ENCODE results near the gene MRGPRG. TPM values are rescaled to one million over a fixed set of nuclear protein-coding genes. Genes with fewer than 3 reads are reported as not detected.

MRGPRG gene
- polyA plus RNA-seq, 1 donor (not counting 4 experiments of a cell fraction or from before 2014, with no cell fraction given): not detected

GRCh38 chr11:3243880-3244279 lies 25.3 kb upstream of the MRGPRG start:
- Histone ChIP-seq H3K27ac (ENCODE audit: control insufficient read depth, insufficient read depth, low read length) (no peak overlapping the region), H3K9me1 (ENCODE audit: control insufficient read depth, extremely low read depth, insufficient read depth, low read length) (no peaks in the 10 kb centered on the region), H3K9me3 (ENCODE audit: control insufficient read depth, low read depth, low read length) (no peaks in the 10 kb centered on the region), H3K79me2 (ENCODE audit: control insufficient read depth, insufficient read depth, low read length) (no peaks in the 10 kb centered on the region), H4K20me1 (ENCODE audit: control insufficient read depth, extremely low read depth, insufficient read depth, low read length) (no peaks in the 10 kb centered on the region), H3K4me2 (ENCODE audit: control insufficient read depth, extremely low read depth, insufficient read depth, low read depth, low read length) (no peak overlapping the region), H3K27me3 (ENCODE audit: control insufficient read depth, extremely low read depth, insufficient read depth, low read length) (no peaks in the 10 kb centered on the region), H3K4me3 (ENCODE audit: control insufficient read depth in 2 of 3, extremely low read depth in 1 of 3, insufficient read depth in 2 of 3, low read depth in 1 of 3, low read length in 3 of 3) (no peak overlapping the region), H2AFZ (ENCODE audit: control insufficient read depth, low read length) (no peak overlapping the region), H3K4me1 (ENCODE audit: control insufficient read depth, extremely low read depth, insufficient read depth, low read length) (no peaks in the 10 kb centered on the region), H3K9ac (ENCODE audit: control insufficient read depth, extremely low read depth, insufficient read depth, low read length) (no peak overlapping the region), H3K36me3 (ENCODE audit: control insufficient read depth in 2 of 2, extremely low read depth in 1 of 2, insufficient read depth in 2 of 2, low read length in 2 of 2) (no peaks in the 10 kb centered on the region)
- dilution Hi-C loops (cut with MboI; ENCODE audit: extremely low pct_ligation_motif_present, low sequenced_read_pairs): no loop called here
- FAIRE-seq (no peak), DNase-seq (ENCODE audit: low read depth, low spot score) (no peak)
- TF ChIP-seq CTCF (optimal IDR thresholded peaks at IDR 0.05 in 1 of 3, IDR thresholded peaks at IDR 0.05 in 1 of 3, conservative IDR thresholded peaks at IDR 0.05 in 1 of 3; ENCODE audit: extremely low read depth in 1 of 3, insufficient read depth in 2 of 3, low read length in 3 of 3) (no peak), EZH2 (IDR thresholded peaks at IDR 0.05; ENCODE audit: low read length) (no peak)

DNA sequence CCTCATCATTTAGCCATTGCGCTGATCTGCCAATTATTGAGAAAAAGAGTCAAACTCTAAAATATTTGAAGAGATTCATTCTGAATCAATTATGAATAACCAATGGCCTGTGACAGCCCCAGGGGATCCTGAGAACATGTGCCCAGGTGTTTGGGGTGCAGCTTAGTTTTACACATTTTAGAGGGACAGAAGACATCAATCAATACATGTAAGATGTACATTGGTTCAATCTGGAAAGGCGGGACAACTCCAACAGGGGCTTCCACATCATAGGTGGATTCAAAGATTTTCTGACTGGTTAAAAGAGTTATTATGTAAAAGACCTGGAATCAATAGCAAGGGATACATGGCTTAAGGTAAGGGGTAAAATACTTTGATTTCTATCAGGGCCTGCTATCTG lies 18.5 kb upstream of the MRGPRG start:
- TF ChIP-seq CTCF (optimal IDR thresholded peaks at IDR 0.05 in 1 of 3, IDR thresholded peaks at IDR 0.05 in 1 of 3, conservative IDR thresholded peaks at IDR 0.05 in 1 of 3; ENCODE audit: extremely low read depth in 1 of 3, insufficient read depth in 2 of 3, low read length in 3 of 3): no peak
- no peaks in the 10 kb centered on the region for H3K9me1 ChIP-seq (ENCODE audit: control insufficient read depth, extremely low read depth, insufficient read depth, low read length)
- H3K36me3 ChIP-seq (ENCODE audit: control insufficient read depth in 2 of 2, extremely low read depth in 1 of 2, insufficient read depth in 2 of 2, low read length in 2 of 2): no peaks in the 10 kb centered on the region
- no peak overlapping the region for H2AFZ ChIP-seq (ENCODE audit: control insufficient read depth, low read length)
- dilution Hi-C loops (cut with MboI; ENCODE audit: extremely low pct_ligation_motif_present, low sequenced_read_pairs): no loop called here
- DNase-seq (ENCODE audit: low read depth, low spot score) (no peak), FAIRE-seq (no peak)
- H3K79me2 ChIP-seq (ENCODE audit: control insufficient read depth, insufficient read depth, low read length): no peaks in the 10 kb centered on the region
- no peaks in the 10 kb centered on the region for H3K4me1 ChIP-seq (ENCODE audit: control insufficient read depth, extremely low read depth, insufficient read depth, low read length)
- H3K27me3 ChIP-seq (ENCODE audit: control insufficient read depth, extremely low read depth, insufficient read depth, low read length): peaks cover 12% of the 10 kb centered on the region
- no peaks in the 10 kb centered on the region for H3K9me3 ChIP-seq (ENCODE audit: control insufficient read depth, low read depth, low read length)
- no peak overlapping the region for H3K4me2 ChIP-seq (ENCODE audit: control insufficient read depth, extremely low read depth, insufficient read depth, low read depth, low read length)
- H3K27ac ChIP-seq (ENCODE audit: control insufficient read depth, insufficient read depth, low read length): no peak overlapping the region
- H4K20me1 ChIP-seq (ENCODE audit: control insufficient read depth, extremely low read depth, insufficient read depth, low read length): no peaks in the 10 kb centered on the region
- H3K4me3 ChIP-seq (ENCODE audit: control insufficient read depth in 2 of 3, extremely low read depth in 1 of 3, insufficient read depth in 2 of 3, low read depth in 1 of 3, low read length in 3 of 3): no peak overlapping the region
- H3K9ac ChIP-seq (ENCODE audit: control insufficient read depth, extremely low read depth, insufficient read depth, low read length): no peak overlapping the region

All from keratinocyte (primary cell).